Esophagus squamous epithelium (tissue), 4 donors: ENCODE measurements around the gene FPR2.
A peak's percentile ranks its signal among the peaks of the same experiment; 100 is the strongest.

Source experiments
- POLR2A ChIP-seq, 4 donors: fragments of 450-650 bp; IDR thresholded peaks; one replicate each; pipeline ENCODE4 v1.6.1; 2017; ENCODE audit warnings: antibody characterized with exemption in 4 of 4, mild to moderate bottlenecking in 4 of 4, moderate library complexity in 3 of 4
- TF ChIP-seq, protein P1 (sequence below), 6 experiments: fragments of 450-650 bp in 4 of 6; fragments of 200-600 bp in 2 of 6; sonication (generic) in 2 of 6; IDR thresholded peaks; one replicate each; pipeline ENCODE4 v1.5.1; 2016 to 2019; ENCODE audit warnings: antibody characterized with exemption in 6 of 6, mild to moderate bottlenecking in 4 of 6, moderate library complexity in 4 of 6

DNA sequence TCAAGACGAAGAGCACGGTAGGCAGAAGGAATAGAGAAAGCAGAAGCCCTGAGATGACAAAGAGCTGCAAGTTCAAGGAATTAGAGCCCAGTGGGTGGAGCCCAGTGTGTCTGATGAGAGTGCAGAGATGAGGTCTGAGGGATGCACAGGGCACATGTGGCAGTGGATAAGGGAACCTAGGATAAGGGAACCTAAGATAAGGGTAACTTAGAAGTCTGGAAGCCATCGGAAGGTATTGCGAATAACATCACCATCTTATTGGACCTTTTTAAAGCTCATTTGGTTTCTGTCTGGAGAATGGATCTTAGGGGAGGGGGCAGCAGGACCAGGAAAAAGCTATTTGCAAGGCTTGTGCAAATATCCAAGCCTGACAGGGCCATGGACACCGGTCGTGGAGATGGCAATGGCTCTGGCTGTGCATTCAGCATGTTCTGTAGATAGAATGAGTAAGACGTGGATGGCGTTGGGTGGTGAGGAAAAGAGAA is 35.3 kb downstream of the FPR2 start:
- TF ChIP-seq, protein P1, sequence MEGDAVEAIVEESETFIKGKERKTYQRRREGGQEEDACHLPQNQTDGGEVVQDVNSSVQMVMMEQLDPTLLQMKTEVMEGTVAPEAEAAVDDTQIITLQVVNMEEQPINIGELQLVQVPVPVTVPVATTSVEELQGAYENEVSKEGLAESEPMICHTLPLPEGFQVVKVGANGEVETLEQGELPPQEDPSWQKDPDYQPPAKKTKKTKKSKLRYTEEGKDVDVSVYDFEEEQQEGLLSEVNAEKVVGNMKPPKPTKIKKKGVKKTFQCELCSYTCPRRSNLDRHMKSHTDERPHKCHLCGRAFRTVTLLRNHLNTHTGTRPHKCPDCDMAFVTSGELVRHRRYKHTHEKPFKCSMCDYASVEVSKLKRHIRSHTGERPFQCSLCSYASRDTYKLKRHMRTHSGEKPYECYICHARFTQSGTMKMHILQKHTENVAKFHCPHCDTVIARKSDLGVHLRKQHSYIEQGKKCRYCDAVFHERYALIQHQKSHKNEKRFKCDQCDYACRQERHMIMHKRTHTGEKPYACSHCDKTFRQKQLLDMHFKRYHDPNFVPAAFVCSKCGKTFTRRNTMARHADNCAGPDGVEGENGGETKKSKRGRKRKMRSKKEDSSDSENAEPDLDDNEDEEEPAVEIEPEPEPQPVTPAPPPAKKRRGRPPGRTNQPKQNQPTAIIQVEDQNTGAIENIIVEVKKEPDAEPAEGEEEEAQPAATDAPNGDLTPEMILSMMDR (IDR thresholded peaks at IDR 0.05): no peak
- peak in 1 of 4 donors; percentile 49 for TF ChIP-seq POLR2A (IDR thresholded peaks at IDR 0.05)
